ENCODE data around the gene BICD1.

Gene BICD1

DNA sequence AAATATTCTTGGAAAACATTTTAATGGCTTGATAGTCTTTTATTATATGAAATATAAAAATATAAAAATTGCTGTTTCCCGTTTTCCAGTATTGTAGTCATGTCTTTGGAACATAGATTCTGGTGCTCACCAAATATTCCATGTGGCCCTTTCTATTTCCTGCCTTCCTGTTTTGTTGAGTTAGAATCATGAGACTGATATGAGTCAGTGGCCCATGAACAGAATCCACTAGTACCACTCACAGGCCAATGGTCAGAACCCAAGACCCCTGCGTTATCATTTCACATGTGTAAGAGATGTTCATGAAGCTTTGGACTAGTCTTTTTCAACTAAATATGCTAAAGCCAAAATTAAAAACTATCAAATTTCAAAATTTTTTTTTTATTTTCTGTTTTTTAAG lies 56.9 kb downstream of the BICD1 start:
- in situ Hi-C loops (cut with MboI; ENCODE audit: low pct_unique_long_range_greater_than_20kb, low sequenced_read_pairs, unreplicated experiment): no loop called here
- DNase-seq (ENCODE audit: low spot score): no peak
- TF ChIP-seq, protein P1, sequence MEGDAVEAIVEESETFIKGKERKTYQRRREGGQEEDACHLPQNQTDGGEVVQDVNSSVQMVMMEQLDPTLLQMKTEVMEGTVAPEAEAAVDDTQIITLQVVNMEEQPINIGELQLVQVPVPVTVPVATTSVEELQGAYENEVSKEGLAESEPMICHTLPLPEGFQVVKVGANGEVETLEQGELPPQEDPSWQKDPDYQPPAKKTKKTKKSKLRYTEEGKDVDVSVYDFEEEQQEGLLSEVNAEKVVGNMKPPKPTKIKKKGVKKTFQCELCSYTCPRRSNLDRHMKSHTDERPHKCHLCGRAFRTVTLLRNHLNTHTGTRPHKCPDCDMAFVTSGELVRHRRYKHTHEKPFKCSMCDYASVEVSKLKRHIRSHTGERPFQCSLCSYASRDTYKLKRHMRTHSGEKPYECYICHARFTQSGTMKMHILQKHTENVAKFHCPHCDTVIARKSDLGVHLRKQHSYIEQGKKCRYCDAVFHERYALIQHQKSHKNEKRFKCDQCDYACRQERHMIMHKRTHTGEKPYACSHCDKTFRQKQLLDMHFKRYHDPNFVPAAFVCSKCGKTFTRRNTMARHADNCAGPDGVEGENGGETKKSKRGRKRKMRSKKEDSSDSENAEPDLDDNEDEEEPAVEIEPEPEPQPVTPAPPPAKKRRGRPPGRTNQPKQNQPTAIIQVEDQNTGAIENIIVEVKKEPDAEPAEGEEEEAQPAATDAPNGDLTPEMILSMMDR (IDR thresholded peaks at IDR 0.05; ENCODE audit: extremely low read depth, insufficient read depth, missing control alignments): no peak

DNA sequence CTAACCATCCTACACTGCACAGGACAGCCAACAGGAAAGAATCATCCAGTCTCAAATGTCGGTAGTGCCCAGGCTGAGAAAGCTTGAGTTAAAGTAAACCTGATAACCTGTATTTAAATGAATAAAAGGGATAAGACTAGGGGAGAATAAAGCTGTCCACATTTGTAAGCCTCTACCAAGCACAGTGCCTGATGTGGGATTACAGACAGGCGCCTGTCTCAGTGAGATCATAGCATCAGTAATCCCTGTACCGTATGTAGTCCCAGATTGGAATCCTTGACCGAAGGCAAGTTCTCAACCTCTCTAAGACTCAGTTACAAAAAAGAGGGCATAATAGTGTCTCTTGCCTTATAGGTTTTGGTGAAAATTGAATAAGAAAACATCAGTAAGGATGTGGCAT lies 59.9 kb downstream of the BICD1 start:
- TF ChIP-seq, protein P1 (IDR thresholded peaks at IDR 0.05; ENCODE audit: extremely low read depth, insufficient read depth, missing control alignments): no peak
- no peak for DNase-seq (ENCODE audit: low spot score)
- in situ Hi-C loops (cut with MboI; ENCODE audit: low pct_unique_long_range_greater_than_20kb, low sequenced_read_pairs, unreplicated experiment): no loop called here

DNA sequence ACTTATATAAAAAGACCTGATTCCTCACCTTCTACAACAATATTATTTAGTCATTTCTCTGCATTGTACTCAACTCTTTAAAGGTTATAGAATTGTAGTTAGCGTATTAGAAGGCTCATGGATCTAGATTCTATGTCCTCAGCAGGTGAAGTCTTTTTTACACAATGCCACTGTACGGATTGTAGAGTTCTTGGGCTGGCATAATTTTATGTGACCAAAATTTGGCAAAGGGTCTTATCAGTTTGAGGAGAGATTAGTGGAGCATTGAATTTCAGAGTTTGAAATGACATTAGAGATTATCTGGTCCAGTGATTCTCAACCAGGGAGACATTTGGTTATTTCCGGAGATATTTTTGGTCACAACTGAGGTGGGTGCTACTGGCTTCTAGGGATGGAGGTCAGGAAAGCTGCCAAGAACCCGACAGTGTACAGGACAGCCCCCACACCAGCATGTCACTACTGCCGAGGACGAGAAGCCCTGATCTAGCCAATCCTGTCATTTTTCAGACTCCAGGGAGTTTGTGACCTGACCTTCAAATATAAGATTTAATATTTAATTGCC lies 63.9 kb downstream of the BICD1 start:
- DNase-seq (ENCODE audit: low spot score): no peak
- TF ChIP-seq, protein P1 (IDR thresholded peaks at IDR 0.05; ENCODE audit: extremely low read depth, insufficient read depth, missing control alignments): no peak
- in situ Hi-C loops (cut with MboI; ENCODE audit: low pct_unique_long_range_greater_than_20kb, low sequenced_read_pairs, unreplicated experiment): no loop called here

DNA sequence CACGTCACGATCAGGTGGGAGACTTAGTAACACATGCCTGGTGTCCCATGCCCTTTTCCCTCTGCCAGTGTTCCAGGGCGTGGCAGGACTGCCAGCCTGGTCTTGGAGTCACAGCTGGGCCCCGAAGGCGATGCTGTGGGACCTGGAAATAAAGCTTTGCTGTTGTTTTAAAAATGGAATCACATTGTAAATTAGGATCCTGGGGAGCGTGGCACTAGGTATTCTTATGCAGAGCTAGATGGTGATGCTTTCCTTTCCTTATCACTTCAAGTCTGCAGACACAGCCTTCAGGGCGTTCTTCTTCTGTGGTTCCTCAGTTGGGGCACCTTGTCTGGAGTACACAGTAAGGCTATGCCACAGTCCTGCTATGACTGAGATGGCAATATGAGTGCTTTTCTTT lies 64.6 kb downstream of the BICD1 start:
- TF ChIP-seq, protein P1 (IDR thresholded peaks at IDR 0.05; ENCODE audit: extremely low read depth, insufficient read depth, missing control alignments): no peak
- no peak for DNase-seq (ENCODE audit: low spot score)
- in situ Hi-C loops (cut with MboI; ENCODE audit: low pct_unique_long_range_greater_than_20kb, low sequenced_read_pairs, unreplicated experiment): no loop called here

DNA sequence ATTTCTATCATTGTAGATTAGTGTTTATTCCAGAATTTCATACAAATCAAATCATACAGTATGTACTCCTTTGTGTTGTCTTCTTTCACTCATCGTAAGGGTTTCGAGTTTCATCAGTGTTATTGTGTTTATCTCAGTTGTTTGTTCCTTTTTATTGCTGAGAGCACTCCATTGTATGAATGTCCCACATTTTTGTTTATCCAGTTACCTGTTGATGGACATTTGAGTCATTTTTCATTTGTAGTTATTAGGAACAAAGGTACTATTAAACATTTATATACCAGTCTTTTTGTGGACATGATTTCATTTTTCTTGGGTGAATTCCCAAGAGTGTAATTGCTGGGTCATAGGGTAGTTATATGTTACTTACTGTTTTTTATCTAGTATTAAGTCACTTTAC lies 70.0 kb downstream of the BICD1 start:
- in situ Hi-C loops (cut with MboI; ENCODE audit: low pct_unique_long_range_greater_than_20kb, low sequenced_read_pairs, unreplicated experiment): no loop called here
- no peak for DNase-seq (ENCODE audit: low spot score)
- TF ChIP-seq, protein P1 (IDR thresholded peaks at IDR 0.05; ENCODE audit: extremely low read depth, insufficient read depth, missing control alignments): no peak

DNA sequence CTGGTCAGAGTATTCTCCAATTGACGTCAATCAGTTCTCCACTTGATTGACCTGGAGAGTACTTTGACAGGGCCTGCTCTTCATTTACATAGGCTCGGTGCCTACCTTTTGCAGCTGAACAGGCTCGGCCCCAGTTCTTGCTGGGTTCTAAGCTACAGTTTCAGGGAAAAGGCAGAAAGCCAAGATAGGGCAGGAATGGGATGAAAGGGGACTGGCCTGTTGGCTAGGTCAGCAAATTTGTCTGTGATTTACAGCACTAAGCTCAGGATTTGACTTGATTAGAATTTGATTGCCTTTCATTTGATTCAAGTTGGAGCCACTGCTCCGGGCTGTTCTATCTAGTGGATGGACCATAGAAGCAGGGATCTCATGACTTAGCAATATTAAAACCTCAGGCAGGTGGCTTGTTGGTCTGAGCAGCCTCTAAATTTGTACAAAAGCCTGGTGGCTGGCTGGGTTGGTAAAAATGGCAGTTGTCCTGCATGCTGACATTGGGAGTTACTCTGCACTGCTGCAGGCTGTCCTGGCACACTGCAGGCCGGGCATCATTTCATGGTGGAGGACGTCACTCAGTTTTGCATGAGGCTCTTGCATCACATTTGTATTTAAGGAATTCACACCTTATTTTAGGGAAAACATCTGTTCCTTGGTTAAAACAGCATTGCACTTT lies 71.8 kb downstream of the BICD1 start:
- DNase-seq (ENCODE audit: low spot score): no peak
- TF ChIP-seq, protein P1 (IDR thresholded peaks at IDR 0.05; ENCODE audit: extremely low read depth, insufficient read depth, missing control alignments): no peak
- in situ Hi-C loops (cut with MboI; ENCODE audit: low pct_unique_long_range_greater_than_20kb, low sequenced_read_pairs, unreplicated experiment): no loop called here
